SH-SY5Y (cell line): ENCODE data around the gene CTCF.

ENCODE experiments used
- GATA2 ChIP-seq: IDR thresholded peaks from 2 replicates; pipeline ENCODE4 v1.6.1; 2011; ENCODE audit warnings: mild to moderate bottlenecking, low read depth, low read length
- GATA3 ChIP-seq: IDR thresholded peaks from 2 replicates; pipeline ENCODE4 v1.6.1; 2011; ENCODE audit warnings: low read depth, mild to moderate bottlenecking, low read length, moderate library complexity

The CTCF gene

GRCh38 chr16:67664871-67665270, 102.5 kb downstream of the CTCF start:
- TF ChIP-seq GATA3 (no peak), GATA2 (no peak)

- TF ChIP-seq GATA3 (no peak), GATA2 (no peak)
These were observed 103.3 kb downstream of the CTCF start for GRCh38 chr16:67665598-67665997.

DNA sequence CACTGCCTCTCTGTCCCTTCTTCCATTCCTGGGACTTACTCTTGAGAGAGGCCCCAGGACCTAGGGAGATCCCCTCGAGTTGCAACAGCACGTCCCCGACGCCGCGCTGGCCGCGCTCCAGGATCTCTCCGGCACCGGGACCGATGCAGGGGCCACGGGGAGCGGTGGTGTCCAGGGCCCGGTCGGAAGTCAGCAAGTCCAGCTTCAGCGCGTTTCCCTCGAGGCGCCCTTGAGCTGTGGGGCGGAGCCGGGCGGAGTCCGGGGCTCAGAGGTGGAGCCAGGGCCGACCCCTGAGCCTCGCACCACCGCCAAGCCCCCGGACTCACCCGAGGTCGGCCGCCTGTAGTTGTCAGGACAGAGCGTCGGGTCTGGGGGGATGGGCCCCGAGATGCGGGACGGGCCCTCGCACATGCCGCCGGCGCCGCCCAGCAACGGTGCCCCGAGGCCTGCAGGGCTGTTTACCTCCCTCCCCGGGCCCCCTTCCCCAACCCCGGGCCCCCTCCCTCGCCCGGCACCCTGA, 103.8 kb downstream of the CTCF start:
- TF ChIP-seq GATA2, result no peak
- TF ChIP-seq GATA3, result no peak

- no peak for TF ChIP-seq GATA2
- no peak for TF ChIP-seq GATA3
These were observed 104.5 kb downstream of the CTCF start, which contains the start of the genes C16orf86 and ENKD1 for GRCh38 chr16:67666559-67667452. Gene C16orf86, plus strand, starts transcription at chr16:67666814. Its CDS starts 157 bp downstream, at chr16:67666971. Gene ENKD1, minus strand, starts transcription at chr16:67666750. Its CDS starts 308 bp downstream, at chr16:67666442.

DNA sequence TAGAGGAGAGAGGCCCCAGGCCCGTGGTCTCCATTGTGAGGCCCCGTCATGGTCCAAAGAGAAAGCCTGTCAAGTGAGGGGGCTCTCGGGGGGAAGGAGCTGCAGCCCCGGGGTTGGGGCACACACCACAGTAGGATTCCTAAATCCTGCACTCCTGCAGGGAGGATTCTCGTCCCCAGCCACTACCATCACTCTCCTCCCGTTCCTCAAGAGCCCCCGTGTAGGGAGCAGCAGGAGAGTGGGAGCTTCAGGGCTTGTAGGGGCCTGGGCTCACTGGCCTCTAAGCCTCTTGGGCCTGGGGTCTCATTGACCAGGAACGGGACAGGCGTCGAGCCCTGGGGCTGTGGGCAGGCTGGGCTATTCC, 105.1 kb downstream of the CTCF start:
- TF ChIP-seq GATA2, result no peak
- TF ChIP-seq GATA3, result no peak

GRCh38 chr16:67667817-67668494, 105.6 kb downstream of the CTCF start:
- TF ChIP-seq GATA2, result no peak
- no peak for TF ChIP-seq GATA3

DNA sequence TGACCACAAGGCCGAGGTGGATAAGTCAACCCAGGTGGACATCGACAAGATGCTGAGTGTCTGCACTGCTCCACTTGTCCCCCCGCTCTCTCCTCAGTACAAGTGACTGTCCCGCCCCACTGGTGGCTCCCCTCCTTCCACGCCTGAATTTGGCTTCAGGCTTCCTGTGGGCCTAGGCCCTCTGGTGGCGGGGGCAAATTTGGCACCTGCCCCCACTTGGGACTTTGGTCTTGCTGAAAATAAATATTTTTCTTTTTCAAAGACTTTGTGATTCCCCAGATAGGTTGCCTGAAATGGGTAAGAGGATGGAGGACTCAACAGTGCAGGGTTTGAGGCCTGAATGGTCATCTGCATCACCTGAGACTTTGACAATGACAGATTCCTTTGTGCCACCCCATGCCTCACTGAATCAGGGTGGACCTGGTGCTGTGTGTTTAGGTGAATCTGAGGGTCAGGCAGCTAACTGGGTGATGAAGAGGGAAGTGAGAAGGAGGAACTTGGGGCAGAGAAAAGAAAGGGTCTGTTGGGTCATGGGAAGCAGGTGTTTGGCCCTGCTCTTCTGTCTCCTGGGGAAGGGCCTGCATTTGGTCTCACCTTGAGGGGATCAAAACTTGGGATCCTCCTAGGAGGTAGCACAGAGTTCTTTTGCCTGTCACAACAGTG, 106.3 kb downstream of the CTCF start:
- TF ChIP-seq GATA3 (no peak), GATA2 (no peak)

DNA sequence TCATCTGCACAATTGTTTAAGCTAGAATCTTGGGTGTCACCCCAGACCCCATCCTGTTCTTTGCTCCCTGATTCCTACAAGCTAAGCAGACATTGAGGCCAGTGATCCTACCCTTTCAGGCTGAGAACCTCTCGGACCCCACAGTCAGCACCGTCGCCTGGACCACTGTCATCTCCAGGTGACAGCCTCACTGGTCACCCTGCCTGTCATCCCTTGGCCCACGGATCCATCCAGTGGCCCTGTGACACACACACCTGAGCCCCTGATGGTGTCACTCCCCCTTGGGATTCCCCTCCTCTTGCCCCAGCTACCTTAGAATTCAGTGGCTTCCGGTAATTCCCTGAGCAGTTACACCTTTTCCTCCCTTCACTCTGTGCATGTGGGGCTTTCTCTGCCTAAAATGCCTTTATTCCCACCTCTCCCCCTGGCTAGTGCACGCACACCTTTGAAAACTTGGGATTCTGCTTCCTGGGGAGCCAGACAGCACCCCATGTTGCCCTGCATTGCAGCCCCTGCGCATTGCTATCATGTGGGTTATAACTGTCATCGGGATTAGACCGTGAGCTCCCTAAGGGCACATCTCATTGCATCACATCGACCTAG, 107.3 kb downstream of the CTCF start:
- TF ChIP-seq GATA3 (no peak), GATA2 (no peak)

- no peak for TF ChIP-seq GATA3
- no peak for TF ChIP-seq GATA2
These were observed 110.0 kb downstream of the CTCF start for GRCh38 chr16:67672306-67672705.

DNA sequence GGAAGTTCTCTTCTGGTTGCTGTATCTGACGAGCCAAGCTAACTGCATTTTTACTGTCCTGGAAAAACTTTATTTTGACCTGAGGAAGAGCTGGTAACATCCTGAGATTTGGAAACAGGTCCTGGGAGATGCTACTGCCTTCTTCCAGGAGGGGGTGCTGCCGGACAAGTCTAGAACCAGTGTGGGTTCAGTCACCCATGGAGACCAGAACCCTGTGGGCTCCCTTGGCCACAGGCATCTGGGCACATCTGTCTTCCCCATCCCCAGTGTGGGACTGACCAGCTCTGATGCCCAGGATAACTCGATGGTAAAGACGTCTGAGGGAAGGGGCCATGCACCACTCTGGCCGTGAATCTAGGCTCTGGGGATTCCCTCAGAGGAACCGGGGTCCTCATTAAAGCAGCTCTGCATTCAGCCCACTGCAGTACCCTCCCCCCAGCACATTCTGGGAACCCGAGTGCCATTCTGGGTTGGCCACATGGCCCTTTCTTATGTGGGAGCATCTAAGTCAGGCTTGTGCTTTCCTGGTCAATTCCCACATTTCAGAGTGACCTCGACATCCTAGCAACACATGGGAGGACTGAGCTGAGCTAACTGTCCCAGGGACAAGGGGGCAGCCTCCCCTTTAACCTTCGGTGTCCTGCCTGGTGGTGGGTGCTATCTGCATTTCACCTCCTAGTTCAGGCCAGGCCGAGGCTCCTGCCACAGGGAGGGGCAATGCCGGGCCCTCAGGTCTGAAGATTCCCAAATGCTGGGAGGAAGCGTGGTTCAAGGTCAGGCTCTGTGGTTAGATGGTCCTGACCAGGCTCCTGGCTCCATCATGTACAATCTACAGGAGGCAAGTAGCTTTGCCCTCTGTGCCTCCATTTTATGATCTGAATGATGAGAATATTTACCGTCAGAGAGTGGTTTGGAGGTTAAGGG, 110.7 kb downstream of the CTCF start:
- no peak for TF ChIP-seq GATA2
- TF ChIP-seq GATA3, result no peak

GRCh38 chr16:67673712-67674580, 111.6 kb downstream of the CTCF start:
- TF ChIP-seq GATA2, result no peak
- no peak for TF ChIP-seq GATA3

DNA sequence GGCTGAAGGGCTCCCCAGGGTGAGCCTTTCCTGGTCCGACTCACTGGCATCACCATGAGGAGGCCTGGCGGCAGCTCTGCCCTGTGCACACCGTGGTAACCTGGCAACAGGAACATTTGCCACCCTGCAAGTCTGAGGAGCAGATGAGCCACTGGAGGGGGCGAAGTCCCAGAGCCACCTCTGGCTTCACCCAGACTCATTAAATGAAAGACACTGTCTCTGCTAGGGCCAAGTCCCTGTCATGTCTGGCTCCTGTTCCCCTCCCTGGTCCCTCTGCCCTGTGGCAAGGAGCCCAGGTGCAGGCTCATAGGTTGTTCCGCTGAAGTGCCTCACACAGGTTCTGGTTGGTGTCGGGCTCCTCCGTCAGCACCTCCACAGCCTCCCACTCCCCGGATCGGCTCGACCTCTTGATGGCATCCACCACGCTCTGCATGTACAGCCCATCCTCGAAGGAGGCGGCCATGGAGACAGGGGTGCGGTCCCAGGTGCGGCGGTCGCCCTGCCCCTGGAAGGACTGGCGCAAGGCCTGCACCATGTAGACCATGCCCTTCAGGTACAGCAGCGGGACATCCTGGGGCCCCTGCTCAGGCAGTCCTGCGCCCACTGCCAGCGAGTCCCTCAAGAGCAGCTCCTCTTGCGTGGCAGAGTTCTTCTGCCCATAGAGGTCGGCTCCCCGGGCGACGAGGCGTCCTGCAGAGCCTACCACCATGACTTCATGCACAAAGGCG, 112.7 kb downstream of the CTCF start:
- TF ChIP-seq GATA3 (no peak), GATA2 (no peak)
